GOT3 (cell line): ENCODE data around the gene SLC9A8.

ENCODE experiments used
- DNase-seq: peaks from one replicate; lab custom pipeline; 2025; ENCODE audit warnings: mixed read lengths; lab: John Stamatoyannopoulos, UW

The SLC9A8 gene

GRCh38 chr20:49915380-49916145, 102.9 kb downstream of the SLC9A8 start, which contains the start of gene SPATA2:
Gene SPATA2 (minus strand): TSS chr20:49915529. CDS start chr20:49908490, 7,039 bp downstream.
- peak; percentile 96 for DNase-seq

GRCh38 chr20:49916146-49917002, 103.7 kb downstream of the SLC9A8 start:
- DNase-seq: no peak

GRCh38 chr20:49918446-49918845, 105.8 kb downstream of the SLC9A8 start:
- no peak for DNase-seq

GRCh38 chr20:49919009-49919408, 106.4 kb downstream of the SLC9A8 start:
- no peak for DNase-seq

GRCh38 chr20:49919461-49919860, 106.8 kb downstream of the SLC9A8 start:
- no peak for DNase-seq

GRCh38 chr20:49924247-49924646, 111.6 kb downstream of the SLC9A8 start:
- no peak for DNase-seq

- DNase-seq: no peak
Measured at GRCh38 chr20:49925901-49926454, 113.3 kb downstream of the SLC9A8 start.

- DNase-seq: peak; percentile 65
Measured at GRCh38 chr20:49928411-49929141, 115.9 kb downstream of the SLC9A8 start.

GRCh38 chr20:49929142-49929494, 116.5 kb downstream of the SLC9A8 start:
- DNase-seq: no peak

- DNase-seq: no peak
Measured at GRCh38 chr20:49935746-49936152, 123.1 kb downstream of the SLC9A8 start.

GRCh38 chr20:49936153-49937026, 123.8 kb downstream of the SLC9A8 start, which contains the start of gene RNF114:
Gene RNF114 (plus strand): TSS chr20:49936397. CDS start chr20:49936413, 16 bp downstream.
- peak; percentile 87 for DNase-seq

- no peak for DNase-seq
Measured at GRCh38 chr20:49937027-49937929, 124.7 kb downstream of the SLC9A8 start.

GRCh38 chr20:49938173-49939163, 125.8 kb downstream of the SLC9A8 start:
- no peak for DNase-seq

GRCh38 chr20:49941456-49941855, 128.8 kb downstream of the SLC9A8 start:
- DNase-seq: no peak
